Measurements from ENCODE around the gene DUSP11.
"Not testable (repeated sequence)": the region's sequence is repeated elsewhere in the genome, so short reads cannot be mapped to it uniquely, and the experiment has no call there.

Gene DUSP11

DNA sequence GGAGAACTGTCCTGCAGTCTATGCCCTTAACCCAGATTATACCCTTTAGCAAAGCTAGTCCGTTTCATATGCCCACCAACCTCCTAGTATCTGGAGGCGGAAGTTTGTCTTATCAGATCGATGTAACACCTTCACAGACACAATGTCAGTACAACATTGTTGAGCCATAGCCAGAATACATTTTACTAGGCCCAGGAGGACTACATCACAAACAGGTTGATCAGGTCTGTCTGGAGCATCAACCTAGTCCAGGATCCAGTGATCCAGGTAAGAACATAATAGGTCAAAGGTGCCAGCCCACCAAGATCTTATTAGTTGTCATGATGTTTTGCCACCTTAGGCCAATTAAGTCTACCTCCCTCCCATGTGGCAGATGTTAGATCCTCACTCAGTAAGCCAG, 40.8 kb downstream of the DUSP11 start:
- in situ Hi-C loops (cut with HindIII; ENCODE audit: low sequenced_read_pairs) = no loop called here
- TF ChIP-seq, protein P1, sequence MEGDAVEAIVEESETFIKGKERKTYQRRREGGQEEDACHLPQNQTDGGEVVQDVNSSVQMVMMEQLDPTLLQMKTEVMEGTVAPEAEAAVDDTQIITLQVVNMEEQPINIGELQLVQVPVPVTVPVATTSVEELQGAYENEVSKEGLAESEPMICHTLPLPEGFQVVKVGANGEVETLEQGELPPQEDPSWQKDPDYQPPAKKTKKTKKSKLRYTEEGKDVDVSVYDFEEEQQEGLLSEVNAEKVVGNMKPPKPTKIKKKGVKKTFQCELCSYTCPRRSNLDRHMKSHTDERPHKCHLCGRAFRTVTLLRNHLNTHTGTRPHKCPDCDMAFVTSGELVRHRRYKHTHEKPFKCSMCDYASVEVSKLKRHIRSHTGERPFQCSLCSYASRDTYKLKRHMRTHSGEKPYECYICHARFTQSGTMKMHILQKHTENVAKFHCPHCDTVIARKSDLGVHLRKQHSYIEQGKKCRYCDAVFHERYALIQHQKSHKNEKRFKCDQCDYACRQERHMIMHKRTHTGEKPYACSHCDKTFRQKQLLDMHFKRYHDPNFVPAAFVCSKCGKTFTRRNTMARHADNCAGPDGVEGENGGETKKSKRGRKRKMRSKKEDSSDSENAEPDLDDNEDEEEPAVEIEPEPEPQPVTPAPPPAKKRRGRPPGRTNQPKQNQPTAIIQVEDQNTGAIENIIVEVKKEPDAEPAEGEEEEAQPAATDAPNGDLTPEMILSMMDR (IDR thresholded peaks at IDR 0.05; ENCODE audit: low read depth, low read length) = no peak
- no peak overlapping the region for H3K4me3 ChIP-seq (ENCODE audit: low read depth, low read length)
- DNase-seq (ENCODE audit: low read depth, low spot score) = no peak

DNA sequence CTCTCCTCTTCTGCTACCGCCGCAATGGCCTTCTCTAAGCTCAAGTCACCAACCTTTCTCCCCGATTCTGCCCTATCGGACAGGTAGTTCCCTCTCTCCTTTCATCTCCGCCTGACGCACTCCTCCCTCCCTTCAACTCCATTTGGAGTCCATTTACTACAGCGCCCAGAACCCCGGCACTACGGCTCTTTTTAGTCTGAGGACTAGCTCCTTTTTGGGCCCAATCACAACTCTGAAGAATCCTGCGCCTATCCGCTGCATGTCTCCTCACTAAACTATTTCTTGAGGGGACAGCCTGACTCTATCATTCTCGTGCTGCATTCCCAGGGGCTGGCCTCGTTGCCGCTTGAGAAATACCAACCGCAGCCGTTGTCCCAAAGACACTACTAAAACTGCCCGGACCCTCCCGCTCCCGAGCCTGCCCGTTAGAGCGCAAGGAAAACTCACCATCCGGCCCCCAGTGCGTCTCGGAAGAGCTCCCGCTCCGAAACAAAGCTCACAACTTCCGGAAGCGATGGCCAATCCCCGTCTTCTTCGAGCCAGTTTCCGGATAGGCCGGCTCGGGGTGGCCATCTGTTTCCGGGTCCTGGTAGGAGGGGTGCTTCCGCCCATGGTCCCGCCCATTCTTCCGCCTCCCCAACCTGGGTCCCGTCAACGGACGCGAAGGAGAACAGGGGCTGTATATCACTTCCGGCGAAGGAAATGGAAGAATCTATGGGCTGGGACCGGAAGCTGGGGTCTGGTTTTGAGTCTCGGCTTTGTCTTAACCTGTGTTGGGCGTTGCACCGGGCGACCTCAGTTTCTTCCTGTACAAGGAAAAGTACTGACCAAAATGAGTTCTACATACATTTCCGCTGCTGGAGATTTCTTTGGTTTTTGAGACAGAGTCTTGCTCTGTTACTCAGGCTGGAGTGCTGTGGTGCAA, 42.8 kb downstream of the DUSP11 start, which contains the start of gene TPRKB:
TPRKB (minus strand) TSS at position 491 of the 925 bp plus-strand sequence. CDS start 2,776 bp downstream, outside the sequence.
- DNase-seq (ENCODE audit: low read depth, low spot score) = peak; percentile 99
- H3K4me3 ChIP-seq (ENCODE audit: low read depth, low read length) = peak within 1 kb of the TSS; percentile 78
- TF ChIP-seq, protein P1 (IDR thresholded peaks at IDR 0.05; ENCODE audit: low read depth, low read length) = no peak
- in situ Hi-C loops (cut with HindIII; ENCODE audit: low sequenced_read_pairs) = no loop called here

DNA sequence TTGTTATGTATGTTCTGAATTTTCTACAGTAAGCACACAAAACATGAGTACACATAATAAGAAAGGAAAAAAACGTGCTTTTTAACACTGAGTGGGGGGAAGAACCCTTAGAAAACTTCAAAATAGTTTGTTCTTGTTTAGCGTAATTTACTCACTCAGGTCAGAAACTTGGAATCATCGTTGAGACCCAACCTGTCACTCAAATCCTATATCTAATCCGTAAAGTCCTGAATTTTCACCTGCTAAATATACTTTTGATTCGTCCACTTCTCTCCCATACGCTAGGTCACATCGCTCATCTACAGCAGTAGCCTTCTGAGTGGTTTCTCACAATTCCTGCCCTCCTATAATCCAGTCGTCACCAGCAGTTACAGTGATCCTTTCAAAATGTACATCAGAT, 43.5 kb downstream of the DUSP11 start:
- in situ Hi-C loops (cut with HindIII; ENCODE audit: low sequenced_read_pairs) = no loop called here
- peak overlapping the region; percentile 78 for H3K4me3 ChIP-seq (ENCODE audit: low read depth, low read length)
- TF ChIP-seq, protein P1 (IDR thresholded peaks at IDR 0.05; ENCODE audit: low read depth, low read length) = no peak
- DNase-seq (ENCODE audit: low read depth, low spot score) = no peak

DNA sequence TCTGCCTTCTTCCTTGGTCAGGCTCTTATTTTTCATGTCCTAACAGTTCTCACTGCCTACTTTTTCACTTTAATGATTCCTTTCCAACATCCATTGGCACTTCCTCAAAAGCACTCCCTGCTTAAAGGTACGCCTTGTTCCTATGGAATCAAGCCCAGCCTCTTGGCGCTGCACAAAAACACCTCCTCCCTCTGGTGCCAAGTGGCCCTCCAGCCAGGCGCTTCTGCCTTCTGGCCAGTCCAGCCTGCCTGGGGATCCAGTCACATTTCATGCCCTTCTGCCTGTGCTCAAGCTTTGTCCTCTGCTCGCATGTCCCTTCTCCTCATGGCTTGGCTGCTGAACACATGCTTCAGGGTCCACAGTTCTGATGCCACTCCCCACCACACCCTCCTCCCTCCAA, 49.1 kb downstream of the DUSP11 start:
- in situ Hi-C loops (cut with HindIII; ENCODE audit: low sequenced_read_pairs) = no loop called here

DNA sequence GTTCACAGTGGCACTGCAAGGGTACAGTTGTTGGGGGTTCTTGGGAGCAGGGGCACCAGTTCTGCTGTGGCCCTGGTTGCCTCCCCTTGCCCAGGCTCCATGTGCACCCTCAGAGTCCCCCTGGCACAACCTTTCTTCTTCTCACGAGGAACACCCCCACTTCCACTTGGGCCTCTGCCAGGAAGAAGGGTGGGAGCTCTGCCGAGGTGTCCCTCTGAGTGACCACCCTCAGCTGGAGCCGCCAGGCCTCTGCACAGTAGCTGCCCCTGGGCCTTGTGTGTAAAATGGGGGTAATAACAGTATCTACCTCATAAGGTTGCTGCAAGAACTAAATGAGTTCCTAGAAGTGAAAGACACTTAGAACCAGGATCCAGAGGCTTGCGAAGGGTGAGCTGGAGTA, 51.2 kb downstream of the DUSP11 start:
- DNase-seq (ENCODE audit: low read depth, low spot score) = no peak
- no peak overlapping the region for H3K4me3 ChIP-seq (ENCODE audit: low read depth, low read length)
- TF ChIP-seq, protein P1 (IDR thresholded peaks at IDR 0.05; ENCODE audit: low read depth, low read length) = no peak
- in situ Hi-C loops (cut with HindIII; ENCODE audit: low sequenced_read_pairs) = no loop called here

More for the DNA sequence above, 49.1 kb downstream of the DUSP11 start:
- no peak for DNase-seq (ENCODE audit: low read depth, low spot score)
- H3K4me3 ChIP-seq (ENCODE audit: low read depth, low read length) = no peak overlapping the region
- TF ChIP-seq, protein P1 (IDR thresholded peaks at IDR 0.05; ENCODE audit: low read depth, low read length) = no peak

DNA sequence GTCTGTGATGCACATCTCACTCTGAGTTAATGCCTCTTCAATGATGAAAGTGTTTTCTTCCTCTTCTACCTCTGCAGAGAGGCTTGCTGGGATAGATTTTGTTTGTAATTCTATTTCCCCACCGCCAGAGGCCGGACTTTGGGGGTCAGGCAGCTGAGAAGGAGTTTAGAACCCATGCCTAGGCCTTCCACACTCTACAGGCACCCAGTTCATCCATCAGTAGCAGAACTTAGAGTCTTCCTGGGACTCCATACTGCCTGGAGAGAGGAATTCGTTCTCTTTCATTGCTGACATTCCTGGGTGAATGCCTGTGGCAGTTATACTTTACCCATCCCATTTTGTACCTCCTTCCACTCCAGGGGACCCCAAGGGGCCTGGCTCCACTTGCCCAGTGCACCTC, 51.9 kb downstream of the DUSP11 start:
- DNase-seq (ENCODE audit: low read depth, low spot score) = no peak
- TF ChIP-seq, protein P1 (IDR thresholded peaks at IDR 0.05; ENCODE audit: low read depth, low read length) = no peak
- in situ Hi-C loops (cut with HindIII; ENCODE audit: low sequenced_read_pairs) = no loop called here
- no peak overlapping the region for H3K4me3 ChIP-seq (ENCODE audit: low read depth, low read length)

DNA sequence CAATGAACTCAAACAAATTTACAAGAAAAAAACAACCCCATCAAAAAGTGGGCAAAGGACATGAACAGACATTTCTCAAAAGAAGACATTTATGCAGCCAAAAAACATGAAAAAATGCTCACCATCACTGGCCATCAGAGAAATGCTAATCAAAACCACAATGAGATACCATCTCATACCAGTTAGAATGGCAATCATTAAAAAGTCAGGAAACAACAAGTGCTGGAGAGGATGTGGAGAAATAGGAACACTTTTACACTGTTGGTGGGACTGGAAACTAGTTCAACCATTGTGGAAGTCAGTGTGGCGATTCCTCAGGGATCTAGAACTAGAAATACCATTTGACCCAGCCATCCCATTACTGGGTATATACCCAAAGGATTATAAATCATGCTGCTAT, 53.2 kb downstream of the DUSP11 start:
- H3K4me3 ChIP-seq (ENCODE audit: low read depth, low read length); in situ Hi-C loops (cut with HindIII; ENCODE audit: low sequenced_read_pairs); DNase-seq (ENCODE audit: low read depth, low spot score): not testable (repeated sequence)
